Fibroblast of mammary gland (primary cell): ENCODE measurements around the gene AUTS2.
A peak's percentile ranks its signal among the peaks of the same experiment; 100 is the strongest.

Experiments used
- DNase-seq: peaks from one replicate; pipeline ENCODE4 v3.0.0-alpha.2; 2010; ENCODE audit warnings: low read depth
- H3K4me3 ChIP-seq: 2 replicates; pipeline ENCODE4 v1.5.1; 2011; ENCODE audit warnings: low read depth, mild to moderate bottlenecking, low read length, moderate library complexity; ENCODE audit not compliant: control insufficient read depth
- CTCF ChIP-seq: conservative IDR thresholded peaks from 2 replicates; pipeline ENCODE4 v1.5.1; 2011; ENCODE audit warnings: low read depth, low read length, inconsistent platforms; ENCODE audit not compliant: control insufficient read depth, insufficient read depth

AUTS2 gene

GRCh38 chr7:70030745-70031144 is 432.5 kb downstream of the AUTS2 start:
- no peak overlapping the region for H3K4me3 ChIP-seq

GRCh38 chr7:70031245-70031644 is 433.0 kb downstream of the AUTS2 start:
- no peak for DNase-seq
- H3K4me3 ChIP-seq, result no peak overlapping the region
- no peak for TF ChIP-seq CTCF

More at GRCh38 chr7:70030745-70031144, 432.5 kb downstream of the AUTS2 start:
- TF ChIP-seq CTCF, result no peak
- DNase-seq, result no peak

- no peak for TF ChIP-seq CTCF
- H3K4me3 ChIP-seq, result no peak overlapping the region
These were observed 434.4 kb downstream of the AUTS2 start for GRCh38 chr7:70032649-70033048.

GRCh38 chr7:70033226-70033625 is 435.0 kb downstream of the AUTS2 start:
- DNase-seq, result no peak
- TF ChIP-seq CTCF, result no peak

More at GRCh38 chr7:70032649-70033048, 434.4 kb downstream of the AUTS2 start:
- DNase-seq, result no peak

GRCh38 chr7:70034999-70035398 is 436.7 kb downstream of the AUTS2 start:
- no peak for DNase-seq
- no peak for TF ChIP-seq CTCF
- no peak overlapping the region for H3K4me3 ChIP-seq

More at GRCh38 chr7:70033226-70033625, 435.0 kb downstream of the AUTS2 start:
- H3K4me3 ChIP-seq, result no peak overlapping the region

GRCh38 chr7:70035519-70035918 is 437.2 kb downstream of the AUTS2 start:
- H3K4me3 ChIP-seq, result no peak overlapping the region
- DNase-seq, result peak; percentile 48
- TF ChIP-seq CTCF, result no peak

- no peak for DNase-seq
- no peak for TF ChIP-seq CTCF
- H3K4me3 ChIP-seq, result no peak overlapping the region
These were observed 437.7 kb downstream of the AUTS2 start for GRCh38 chr7:70035955-70036354.
